DOHH2 (cell line): ENCODE results near the gene PDGFD.

Source experiments
- CTCF ChIP-seq: fragments of 200-600 bp; sonication (generic); IDR thresholded peaks from one replicate; pipeline ENCODE4 v1.5.1; 2014; ENCODE audit warnings: antibody characterized with exemption, mild to moderate bottlenecking, low read depth, low read length; ENCODE audit not compliant: poor library complexity, severe bottlenecking
- EZH2phosphoT487 ChIP-seq: fragments of 200-600 bp; sonication (generic); IDR thresholded peaks from 2 replicates; pipeline ENCODE4 v1.6.1; 2017; ENCODE audit warnings: borderline replicate concordance, mild to moderate bottlenecking, antibody characterized with exemption, low read length, moderate library complexity, mixed read lengths

- TF ChIP-seq CTCF, result no peak
- no peak for TF ChIP-seq EZH2phosphoT487
These were observed 108.4 kb downstream of the PDGFD start for GRCh38 chr11:104055596-104055995.
